ENCODE data around the gene PTPRC. TPM values are rescaled to one million over a fixed set of nuclear protein-coding genes. Genes with fewer than 3 reads are reported as not detected.

PTPRC gene
- total RNA-seq, 3 donors from 2014 or later: 22.0 to 36.0 (median 35.7) TPM

DNA sequence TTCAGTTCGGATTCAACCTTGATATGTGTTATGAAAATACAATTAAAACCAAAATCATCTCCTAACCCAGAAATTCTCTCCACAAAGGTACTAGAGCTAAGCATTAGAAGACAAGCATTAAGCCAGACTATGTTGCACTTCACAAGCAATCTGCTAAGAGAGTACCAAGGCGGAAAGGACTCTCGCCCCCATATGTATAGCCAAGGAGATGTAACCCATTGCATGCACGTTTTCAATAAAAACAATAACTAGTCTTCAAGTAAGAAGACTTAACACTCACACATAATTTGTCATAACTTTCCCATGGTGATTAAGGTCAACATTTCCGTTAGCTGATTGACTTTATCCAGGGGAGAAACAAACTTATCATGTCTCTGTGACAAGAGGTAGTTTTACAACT is 27.6 kb upstream of the PTPRC start:
- TF ChIP-seq POLR2AphosphoS5 (IDR thresholded peaks at IDR 0.05): no peak
- H3K9me3 ChIP-seq: no peaks in the 10 kb centered on the region
- intact Hi-C loops (cut with DNase I; ENCODE audit: low total_unique reads): no loop called here
- H3K27ac ChIP-seq: no peak overlapping the region
- H3K4me3 ChIP-seq: no peak overlapping the region
- no peaks in the 10 kb centered on the region for H3K27me3 ChIP-seq
- H3K4me1 ChIP-seq: no peaks in the 10 kb centered on the region
- H3K36me3 ChIP-seq: no peaks in the 10 kb centered on the region
- DNase-seq (ENCODE audit: low spot score in 2 of 2): no peak

DNA sequence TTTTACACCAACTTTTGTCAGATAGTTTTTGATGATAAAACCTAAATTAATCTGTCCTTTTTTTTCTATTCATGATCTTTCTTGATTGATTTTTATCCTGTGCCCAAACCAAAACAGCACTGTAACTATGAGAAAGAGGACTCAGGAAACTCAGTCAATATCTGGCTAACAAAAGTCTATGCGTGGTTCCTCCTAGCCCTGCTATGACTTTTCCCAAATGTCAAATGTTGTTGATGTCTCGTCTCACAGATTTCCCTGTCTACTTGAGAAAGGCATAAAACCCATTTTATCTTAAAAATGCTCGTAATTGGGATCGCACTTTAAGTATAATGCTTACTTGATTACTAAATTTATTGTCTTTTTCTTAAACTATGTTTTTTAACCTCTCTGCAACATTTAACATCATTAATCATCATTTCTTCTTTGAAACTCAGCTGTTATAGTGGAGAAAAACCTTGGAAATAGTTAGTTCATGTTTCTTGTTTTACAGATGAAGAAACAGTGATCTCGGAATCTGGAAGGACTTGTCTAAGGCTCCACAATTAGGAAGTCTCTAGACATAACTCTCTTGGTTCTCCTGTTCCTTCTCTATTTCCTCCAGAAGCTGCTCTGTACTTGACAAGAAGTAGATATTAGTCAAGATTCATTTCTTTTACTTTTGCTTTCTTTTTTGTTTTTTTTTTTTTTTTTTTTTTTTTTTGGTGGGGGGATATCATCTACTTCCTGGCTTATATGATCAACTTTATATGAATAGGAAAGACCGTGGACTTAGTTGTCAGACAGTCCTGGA is 26.2 kb upstream of the PTPRC start:
- no peak for DNase-seq (ENCODE audit: low spot score in 2 of 2)
- Histone ChIP-seq H3K36me3 (no peaks in the 10 kb centered on the region), H3K9me3 (no peaks in the 10 kb centered on the region), H3K27me3 (no peaks in the 10 kb centered on the region), H3K27ac (no peak overlapping the region), H3K4me1 (no peaks in the 10 kb centered on the region), H3K4me3 (no peak overlapping the region)
- intact Hi-C loops (cut with DNase I; ENCODE audit: low total_unique reads): no loop called here
- TF ChIP-seq POLR2AphosphoS5 (IDR thresholded peaks at IDR 0.05): no peak

GRCh38 chr1:198617406-198617805 is 21.4 kb upstream of the PTPRC start:
- Histone ChIP-seq H3K36me3 (no peaks in the 10 kb centered on the region), H3K4me3 (no peak overlapping the region), H3K9me3 (no peaks in the 10 kb centered on the region), H3K4me1 (no peaks in the 10 kb centered on the region), H3K27ac (no peak overlapping the region), H3K27me3 (no peaks in the 10 kb centered on the region)
- intact Hi-C loops (cut with DNase I; ENCODE audit: low total_unique reads): no loop called here
- no peak for TF ChIP-seq POLR2A (IDR thresholded peaks at IDR 0.05)
- no peak for TF ChIP-seq POLR2AphosphoS5 (IDR thresholded peaks at IDR 0.05)
- TF ChIP-seq, protein P1, sequence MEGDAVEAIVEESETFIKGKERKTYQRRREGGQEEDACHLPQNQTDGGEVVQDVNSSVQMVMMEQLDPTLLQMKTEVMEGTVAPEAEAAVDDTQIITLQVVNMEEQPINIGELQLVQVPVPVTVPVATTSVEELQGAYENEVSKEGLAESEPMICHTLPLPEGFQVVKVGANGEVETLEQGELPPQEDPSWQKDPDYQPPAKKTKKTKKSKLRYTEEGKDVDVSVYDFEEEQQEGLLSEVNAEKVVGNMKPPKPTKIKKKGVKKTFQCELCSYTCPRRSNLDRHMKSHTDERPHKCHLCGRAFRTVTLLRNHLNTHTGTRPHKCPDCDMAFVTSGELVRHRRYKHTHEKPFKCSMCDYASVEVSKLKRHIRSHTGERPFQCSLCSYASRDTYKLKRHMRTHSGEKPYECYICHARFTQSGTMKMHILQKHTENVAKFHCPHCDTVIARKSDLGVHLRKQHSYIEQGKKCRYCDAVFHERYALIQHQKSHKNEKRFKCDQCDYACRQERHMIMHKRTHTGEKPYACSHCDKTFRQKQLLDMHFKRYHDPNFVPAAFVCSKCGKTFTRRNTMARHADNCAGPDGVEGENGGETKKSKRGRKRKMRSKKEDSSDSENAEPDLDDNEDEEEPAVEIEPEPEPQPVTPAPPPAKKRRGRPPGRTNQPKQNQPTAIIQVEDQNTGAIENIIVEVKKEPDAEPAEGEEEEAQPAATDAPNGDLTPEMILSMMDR (IDR thresholded peaks at IDR 0.05): no peak
- DNase-seq (ENCODE audit: low spot score in 2 of 2): no peak

DNA sequence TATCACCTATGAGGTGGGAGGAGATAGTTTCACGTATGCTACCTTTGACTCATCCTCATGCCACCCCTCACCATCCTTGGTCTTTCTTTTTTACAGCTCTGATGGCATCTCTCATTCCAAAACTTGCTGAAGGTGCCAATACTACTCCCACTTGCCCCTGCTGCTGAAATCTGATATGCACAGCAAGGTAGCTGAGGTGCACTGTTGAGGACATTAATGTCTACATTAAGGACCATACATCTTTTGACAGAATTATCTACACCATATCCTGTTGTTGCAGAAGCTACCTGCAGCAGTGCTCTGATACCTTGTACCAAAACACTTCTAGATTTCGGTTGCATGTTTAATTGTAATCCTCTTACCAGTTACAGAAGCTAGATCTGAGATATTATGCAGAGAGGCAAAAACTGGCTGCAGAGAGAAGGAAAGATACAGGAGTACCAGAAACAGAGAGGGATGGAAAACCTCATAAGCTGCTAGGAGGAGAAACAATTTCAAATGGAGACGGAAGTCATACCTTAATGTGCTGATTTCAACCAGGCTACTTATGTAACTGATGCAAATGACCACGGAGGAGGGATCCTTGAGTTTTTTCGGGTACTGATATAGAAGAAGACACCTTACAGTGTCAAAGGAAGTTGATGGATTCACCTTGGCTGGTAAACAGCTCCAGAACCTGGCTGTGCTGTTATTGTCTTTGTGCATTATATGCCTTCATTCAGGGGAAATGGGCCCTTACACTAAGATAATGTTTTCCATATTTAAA is 19.3 kb upstream of the PTPRC start:
- TF ChIP-seq, protein P1 (IDR thresholded peaks at IDR 0.05): no peak
- TF ChIP-seq POLR2A (IDR thresholded peaks at IDR 0.05) (no peak), POLR2AphosphoS5 (IDR thresholded peaks at IDR 0.05) (no peak)
- no peaks in the 10 kb centered on the region for H3K27me3 ChIP-seq
- H3K9me3 ChIP-seq: no peaks in the 10 kb centered on the region
- H3K4me1 ChIP-seq: no peaks in the 10 kb centered on the region
- no peak for DNase-seq (ENCODE audit: low spot score in 2 of 2)
- intact Hi-C loops (cut with DNase I; ENCODE audit: low total_unique reads): loop anchor here (5.0 kb wide), 1 partner anchor 177 kb away; no protein-coding TSS in a partner anchor
- H3K27ac ChIP-seq: no peak overlapping the region
- no peak overlapping the region for H3K4me3 ChIP-seq
- no peaks in the 10 kb centered on the region for H3K36me3 ChIP-seq

DNA sequence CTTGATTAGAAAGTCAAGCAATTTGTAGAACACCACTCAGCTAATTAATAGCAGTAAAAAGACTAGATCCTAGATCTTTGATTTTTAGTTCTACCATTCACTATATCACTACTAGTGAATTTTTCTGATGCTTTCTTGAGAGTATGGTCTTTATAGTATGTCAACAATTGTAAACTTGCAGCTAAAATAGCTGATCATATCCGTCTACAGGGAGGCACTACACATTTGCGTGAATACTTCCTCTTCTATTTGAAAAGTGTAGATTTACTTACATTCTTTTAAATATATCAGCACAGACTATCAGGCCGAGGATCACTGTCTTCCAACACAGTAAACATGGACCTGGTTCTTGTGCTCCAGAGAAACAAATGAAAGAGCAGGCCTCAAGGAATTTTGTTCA is 18.6 kb upstream of the PTPRC start:
- intact Hi-C loops (cut with DNase I; ENCODE audit: low total_unique reads): loop anchor here (5.0 kb wide), 1 partner anchor 178 kb away; no protein-coding TSS in a partner anchor
- H3K9me3 ChIP-seq: no peaks in the 10 kb centered on the region
- no peaks in the 10 kb centered on the region for H3K36me3 ChIP-seq
- no peak for DNase-seq (ENCODE audit: low spot score in 2 of 2)
- no peak overlapping the region for H3K27ac ChIP-seq
- no peaks in the 10 kb centered on the region for H3K27me3 ChIP-seq
- H3K4me1 ChIP-seq: no peaks in the 10 kb centered on the region
- H3K4me3 ChIP-seq: no peak overlapping the region
- TF ChIP-seq POLR2AphosphoS5 (IDR thresholded peaks at IDR 0.05): no peak
- TF ChIP-seq, protein P1 (IDR thresholded peaks at IDR 0.05): no peak
- TF ChIP-seq POLR2A (IDR thresholded peaks at IDR 0.05): no peak
